ENCODE data around the gene SALL3.

DNA sequence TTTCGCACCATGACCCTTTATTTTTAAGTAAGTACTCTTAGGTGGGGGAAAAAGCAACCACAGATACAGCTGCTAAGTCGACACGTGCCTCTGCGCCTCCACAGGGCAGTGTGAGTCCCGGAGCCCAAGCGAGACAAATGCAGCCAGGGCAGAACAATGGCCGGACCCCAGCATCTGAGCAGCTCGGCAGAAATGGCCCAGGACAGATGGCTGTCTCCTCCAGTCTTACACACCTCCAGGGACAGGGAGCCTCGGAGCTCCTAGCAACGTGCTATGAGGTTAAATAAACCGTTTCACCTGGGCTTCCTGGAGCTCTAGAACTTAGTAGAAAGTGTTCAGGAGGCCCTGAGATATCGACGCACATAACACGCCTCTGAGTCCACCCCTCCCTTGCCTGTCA lies 47.3 kb upstream of the SALL3 start:
- TF ChIP-seq REST (IDR thresholded peaks at IDR 0.05; ENCODE audit: insufficient replicate concordance, low read depth), result no peak
- TF ChIP-seq, protein P1, sequence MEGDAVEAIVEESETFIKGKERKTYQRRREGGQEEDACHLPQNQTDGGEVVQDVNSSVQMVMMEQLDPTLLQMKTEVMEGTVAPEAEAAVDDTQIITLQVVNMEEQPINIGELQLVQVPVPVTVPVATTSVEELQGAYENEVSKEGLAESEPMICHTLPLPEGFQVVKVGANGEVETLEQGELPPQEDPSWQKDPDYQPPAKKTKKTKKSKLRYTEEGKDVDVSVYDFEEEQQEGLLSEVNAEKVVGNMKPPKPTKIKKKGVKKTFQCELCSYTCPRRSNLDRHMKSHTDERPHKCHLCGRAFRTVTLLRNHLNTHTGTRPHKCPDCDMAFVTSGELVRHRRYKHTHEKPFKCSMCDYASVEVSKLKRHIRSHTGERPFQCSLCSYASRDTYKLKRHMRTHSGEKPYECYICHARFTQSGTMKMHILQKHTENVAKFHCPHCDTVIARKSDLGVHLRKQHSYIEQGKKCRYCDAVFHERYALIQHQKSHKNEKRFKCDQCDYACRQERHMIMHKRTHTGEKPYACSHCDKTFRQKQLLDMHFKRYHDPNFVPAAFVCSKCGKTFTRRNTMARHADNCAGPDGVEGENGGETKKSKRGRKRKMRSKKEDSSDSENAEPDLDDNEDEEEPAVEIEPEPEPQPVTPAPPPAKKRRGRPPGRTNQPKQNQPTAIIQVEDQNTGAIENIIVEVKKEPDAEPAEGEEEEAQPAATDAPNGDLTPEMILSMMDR (IDR thresholded peaks at IDR 0.05; ENCODE audit: insufficient read depth, low read length), result no peak

Measured in HL-60 (cell line).